ENCODE measurements around the gene XRCC4.

GRCh38 chr5:83115816-83116215, 38.5 kb downstream of the XRCC4 start:
- TF ChIP-seq ATF2 (IDR thresholded peaks at IDR 0.05; ENCODE audit: low read length) (no peak), EP300 (IDR thresholded peaks at IDR 0.05; ENCODE audit: borderline replicate concordance in 1 of 2, low read depth in 2 of 2, low read length in 2 of 2) (no peak), KDM1A (IDR thresholded peaks at IDR 0.05; ENCODE audit: borderline replicate concordance, low read length) (no peak)
